GM18526 (cell line): ENCODE data around the gene MYCN.

Experiments used
- POLR2A ChIP-seq: IDR thresholded peaks from 3 replicates; pipeline ENCODE4 v1.6.1; 2011; ENCODE audit not compliant: insufficient read length; ENCODE audit errors: extremely low read depth

Gene MYCN

DNA sequence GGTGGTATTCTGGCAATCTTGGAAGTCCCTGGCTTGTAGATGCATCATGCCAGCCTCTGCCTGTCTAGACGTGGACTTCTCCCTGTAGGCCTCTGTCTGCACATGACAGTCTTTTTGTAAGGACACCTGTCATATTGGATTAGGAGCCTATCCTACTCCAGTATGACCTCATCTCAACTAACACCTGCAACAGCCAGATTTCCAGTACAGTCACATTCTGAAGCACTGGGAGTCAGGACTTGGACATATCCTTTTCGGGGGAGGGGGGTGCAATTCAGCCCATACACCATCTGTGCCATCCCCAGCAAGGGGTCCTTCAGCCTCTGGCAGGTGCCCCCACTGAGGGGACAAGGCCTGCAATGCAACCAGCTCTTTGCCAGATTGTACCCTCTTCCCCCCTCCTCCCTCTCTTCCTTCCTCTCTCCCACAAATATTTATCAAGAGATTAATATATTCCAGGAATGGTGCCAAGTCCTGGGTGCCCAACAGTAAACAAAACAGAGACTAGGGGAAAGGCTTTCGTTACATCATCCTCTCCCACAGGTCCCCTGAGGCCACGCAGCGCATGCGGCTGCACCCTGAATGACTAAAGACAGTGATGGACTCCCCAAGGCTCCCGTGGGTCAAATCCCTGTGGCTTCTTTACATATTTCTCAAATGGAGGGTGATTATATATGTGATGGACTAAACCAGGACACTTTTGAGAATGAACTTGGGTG is 20.5 kb upstream of the MYCN start:
- no peak for TF ChIP-seq POLR2A

DNA sequence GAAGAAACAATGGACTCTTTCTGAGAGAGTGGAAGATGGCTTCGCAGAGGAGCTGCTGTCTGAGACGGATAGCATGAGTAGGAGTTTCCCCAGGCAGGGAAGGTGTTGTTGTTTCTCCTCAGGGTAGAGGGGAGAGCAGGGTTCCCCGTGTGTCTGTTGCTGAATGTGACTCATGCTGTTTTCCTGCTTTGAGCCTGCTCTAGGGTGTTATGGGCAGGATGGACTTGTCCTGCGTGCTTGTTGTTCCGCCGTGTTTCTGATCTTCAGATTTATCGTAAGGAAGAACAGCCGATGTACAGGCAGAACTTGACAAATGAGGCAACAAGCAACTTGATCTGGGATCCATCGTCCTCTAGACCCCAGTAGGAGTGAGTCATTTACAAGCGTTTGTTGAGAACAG is 19.7 kb upstream of the MYCN start:
- TF ChIP-seq POLR2A: no peak

DNA sequence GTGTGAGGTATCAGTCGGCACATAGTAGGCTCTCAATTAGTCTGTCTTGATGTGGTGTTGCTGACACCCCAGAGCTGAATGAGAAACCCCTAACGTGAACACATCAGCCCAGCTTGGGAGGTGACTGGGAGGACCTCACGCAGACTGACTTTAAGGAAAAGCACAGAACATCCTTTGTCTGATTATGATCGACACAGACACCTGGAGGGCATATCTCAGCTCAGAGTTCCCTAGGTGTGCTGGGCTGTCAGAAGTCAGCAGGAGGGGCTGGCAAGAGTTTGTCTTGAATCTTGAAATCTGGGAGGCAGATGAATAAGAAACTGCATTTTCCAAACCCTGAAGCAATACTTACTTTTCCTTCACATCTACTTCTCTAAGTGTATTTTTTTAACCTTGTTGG is 16.8 kb upstream of the MYCN start:
- TF ChIP-seq POLR2A: no peak

DNA sequence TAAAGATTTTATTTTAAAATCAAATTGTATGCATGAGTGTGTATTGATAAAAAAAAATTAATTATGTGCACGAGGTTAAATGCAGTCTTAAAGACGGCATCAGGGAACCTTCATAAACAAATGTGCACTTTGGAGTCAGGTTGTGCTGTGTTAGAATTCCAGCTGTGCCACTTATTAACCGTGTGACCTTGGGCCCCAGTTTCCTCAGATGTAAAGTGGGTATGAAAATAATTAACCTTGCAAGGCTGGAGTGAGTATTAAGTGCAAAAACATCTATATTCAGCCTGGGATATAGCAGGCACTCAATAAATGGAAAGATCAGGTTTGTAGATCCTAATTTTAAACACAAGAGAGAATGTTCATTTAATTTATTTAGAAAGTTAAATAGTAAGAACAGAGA is 14.5 kb upstream of the MYCN start:
- no peak for TF ChIP-seq POLR2A

DNA sequence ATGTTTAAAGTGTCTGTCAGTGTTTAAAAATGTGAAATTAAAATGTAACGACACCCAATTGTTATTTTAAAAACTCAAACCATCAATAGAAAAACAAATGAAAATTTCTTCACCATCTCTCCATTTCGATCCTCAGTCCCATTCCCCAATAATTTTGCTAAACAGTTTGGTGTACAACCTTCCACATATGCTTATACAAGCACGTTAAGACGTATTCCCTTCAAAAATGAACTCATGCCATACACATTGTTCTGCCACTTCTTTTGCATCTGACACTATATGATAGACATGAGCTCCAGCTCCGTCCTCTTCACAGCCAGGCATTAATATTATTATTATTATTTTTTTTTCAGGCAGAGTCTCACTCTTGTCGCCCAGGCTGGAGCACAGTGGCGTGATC is 14.1 kb upstream of the MYCN start:
- no peak for TF ChIP-seq POLR2A

DNA sequence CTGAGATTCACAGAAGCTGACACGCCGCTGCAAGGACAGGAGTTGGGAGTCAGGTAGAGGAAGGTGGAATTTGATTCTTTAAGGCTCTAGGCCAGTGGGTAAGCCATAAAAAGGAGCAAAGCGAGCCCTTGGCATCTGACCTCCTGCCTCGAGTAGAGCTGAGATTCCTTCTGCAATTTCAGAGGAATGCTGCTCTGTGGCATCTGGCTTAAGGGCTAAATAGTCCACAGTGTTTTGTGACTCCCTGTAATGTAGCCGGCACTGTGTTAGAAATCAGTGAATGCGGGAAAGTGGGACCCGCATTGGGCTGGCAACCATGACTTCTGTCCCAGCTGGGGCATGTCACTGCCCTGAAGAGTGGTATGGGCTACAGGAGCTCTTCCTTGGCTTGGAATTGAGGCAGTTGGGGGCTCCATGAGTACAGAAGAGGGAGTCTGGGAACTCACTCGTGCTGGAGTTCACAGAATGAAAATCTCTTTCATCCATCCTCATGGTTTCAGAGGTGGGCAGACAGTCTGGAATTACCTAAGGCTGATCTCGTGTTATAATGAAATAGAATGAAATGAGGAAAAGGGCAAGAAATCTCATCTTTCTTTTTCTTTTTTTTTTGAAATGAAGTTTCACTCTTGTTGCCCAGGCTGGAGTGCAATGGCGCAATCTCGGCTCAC is 12.7 kb upstream of the MYCN start:
- TF ChIP-seq POLR2A: no peak

DNA sequence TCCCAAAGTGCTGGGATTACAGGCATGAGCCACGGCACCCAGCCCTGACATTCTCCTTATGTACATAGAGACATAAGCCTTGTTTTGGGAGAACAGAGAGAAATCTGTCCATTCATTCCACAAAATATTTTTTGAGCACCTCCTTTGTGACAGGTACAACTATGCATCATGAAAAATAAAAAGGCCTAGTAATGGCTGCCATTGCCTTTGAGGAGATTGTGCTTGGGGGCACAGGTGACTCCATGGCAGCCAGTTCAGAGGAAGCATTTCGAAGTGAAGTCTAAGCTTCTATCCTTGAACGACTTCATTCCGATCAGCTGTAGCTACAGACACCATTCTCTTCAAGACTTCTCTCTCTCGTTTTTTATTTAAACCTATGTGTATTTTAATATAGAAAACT is 10.5 kb upstream of the MYCN start:
- TF ChIP-seq POLR2A: no peak

DNA sequence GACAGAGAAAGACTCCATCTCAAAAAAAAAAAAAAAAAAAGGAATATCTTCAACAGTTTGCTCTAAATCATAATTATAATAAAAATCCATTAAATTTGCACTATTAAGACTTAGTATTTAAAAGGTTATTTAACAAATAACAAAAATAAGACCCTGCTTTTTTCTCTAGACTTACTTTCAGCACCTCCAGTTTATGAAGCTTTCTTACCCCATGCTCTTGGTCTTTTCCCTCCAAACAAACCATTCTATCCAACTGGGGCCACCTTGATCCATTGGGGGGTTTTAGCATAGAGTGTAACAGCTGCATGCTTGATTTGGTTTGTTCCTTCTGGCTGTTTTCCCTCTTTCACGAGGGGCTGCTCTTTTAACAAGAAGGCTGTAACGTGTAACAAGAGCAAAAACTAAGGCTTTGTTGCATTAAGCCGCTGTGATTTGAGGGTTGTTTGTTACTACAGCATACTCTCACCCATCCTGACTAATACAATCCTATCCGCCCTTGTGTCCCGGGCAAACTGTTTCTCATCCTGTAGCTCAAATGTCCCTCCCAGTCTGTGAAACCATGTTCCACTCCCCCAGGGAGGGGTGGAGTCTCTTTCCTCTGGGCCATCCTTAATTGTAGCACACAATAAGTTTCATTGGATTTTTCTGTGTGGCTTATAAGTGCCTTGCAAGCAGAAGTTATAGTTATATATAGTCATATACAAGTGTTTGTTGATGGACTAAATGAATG is 9.6 kb upstream of the MYCN start:
- TF ChIP-seq POLR2A: no peak

DNA sequence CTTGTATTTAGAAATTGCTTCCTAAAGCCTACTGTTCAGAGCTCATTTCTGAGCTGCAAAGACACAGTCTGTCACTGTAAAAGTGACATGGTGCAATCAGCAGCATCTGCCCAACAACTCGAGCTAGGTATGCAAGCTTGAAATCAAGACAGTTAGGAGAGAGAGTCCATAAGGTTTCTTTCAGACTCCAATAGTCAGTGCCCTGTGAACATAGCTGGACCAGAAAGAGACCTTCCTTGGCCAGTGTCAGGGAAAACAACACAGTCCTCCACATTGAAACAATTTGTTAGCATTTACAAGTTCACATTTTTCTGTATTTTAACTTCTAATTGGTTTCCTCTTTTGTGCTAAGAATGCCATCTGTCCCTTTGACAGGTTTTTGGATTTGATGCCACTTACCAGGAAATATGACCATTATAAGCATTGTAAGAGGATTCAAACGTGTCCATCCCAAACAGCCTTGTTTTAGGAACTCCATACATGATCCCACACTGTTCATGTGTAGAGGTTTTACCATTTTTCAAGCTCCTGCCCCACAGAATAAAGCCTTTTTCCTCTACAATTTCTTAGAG is 8.9 kb upstream of the MYCN start:
- TF ChIP-seq POLR2A: no peak

DNA sequence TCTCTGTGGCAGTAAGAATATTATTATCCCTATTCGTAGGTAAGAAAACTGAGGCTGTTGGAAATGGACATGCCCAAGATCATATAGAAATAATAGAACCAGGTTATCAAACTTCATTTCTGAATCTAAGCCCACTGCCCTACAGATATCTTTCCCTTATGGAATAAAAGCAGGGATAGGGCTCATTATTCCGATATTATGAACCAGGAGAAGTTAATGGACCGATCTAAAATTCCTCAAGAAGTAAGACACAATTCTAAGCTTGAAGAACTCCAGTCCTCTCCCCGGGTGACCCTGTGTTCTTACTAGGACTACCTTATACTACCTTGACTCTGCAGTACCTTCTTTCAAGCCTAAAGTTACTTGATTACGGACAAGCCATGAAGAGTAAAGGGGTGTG is 8.4 kb upstream of the MYCN start:
- no peak for TF ChIP-seq POLR2A

DNA sequence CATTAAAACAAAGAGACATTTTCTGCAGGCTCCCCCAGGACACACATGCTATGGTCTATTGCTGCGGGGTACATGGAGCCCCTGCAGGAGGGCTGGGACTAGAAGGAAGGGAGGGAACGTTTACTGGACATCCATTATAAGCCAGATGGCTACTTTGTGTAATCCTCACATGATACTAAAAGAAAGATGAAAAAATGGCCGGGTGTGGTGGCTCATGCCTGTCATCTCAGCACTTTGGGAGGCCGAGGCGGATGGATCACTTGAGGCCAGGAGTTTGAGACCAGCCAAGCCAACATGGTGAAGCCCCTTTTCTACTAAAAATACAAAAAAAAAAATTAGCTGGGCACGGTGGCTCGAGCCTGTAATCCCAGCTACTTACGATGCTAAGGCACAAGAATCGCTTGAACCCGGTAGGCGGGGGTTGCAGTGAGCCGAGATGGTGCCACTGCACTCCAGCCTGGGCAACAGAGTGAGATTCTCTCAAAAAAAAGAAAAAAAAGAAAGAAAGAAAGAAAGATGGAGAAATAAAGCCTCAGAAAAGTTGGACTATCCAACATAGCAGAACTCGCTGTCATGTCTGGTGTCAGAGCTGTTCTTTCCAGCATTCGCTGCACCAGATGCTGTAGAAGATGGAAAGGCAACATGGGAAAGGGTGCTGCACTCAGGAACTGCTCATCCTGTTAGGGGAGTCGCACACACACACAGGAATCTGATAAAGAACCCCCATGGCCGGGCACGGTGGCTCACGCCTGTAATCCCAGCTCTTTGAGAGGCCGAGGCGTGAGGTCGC is 7.8 kb upstream of the MYCN start:
- no peak for TF ChIP-seq POLR2A

DNA sequence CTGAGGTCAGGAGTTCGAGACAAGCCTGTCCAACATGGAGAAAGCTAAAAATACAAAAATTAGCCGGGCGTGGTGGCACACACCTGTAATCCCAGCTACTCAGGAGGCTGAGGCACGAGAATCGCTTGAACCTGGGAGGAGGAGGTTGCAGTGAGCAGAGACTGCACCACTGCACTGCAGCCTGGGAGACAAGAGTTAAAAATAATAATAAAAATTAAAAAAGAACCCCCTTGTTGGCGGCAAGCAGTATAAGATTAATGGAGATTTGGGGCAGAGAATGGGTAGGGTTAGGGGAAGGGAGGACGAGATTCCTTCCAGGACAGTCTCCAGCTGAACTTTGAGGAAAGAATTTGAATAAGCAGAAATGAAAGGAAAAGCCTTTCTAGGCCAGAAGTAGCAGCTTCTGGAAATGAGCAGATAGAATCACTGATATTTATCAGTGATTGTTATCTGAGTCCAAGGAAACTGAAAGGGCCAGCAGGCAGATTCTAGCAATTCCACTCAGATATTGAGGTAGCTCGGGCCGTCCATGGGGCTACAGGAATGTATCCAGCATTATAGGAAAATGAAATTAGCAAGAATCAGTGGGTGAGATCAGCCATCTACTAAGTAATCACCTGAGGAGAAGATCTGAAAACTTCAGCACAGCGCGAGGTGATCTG is 7.0 kb upstream of the MYCN start:
- no peak for TF ChIP-seq POLR2A

DNA sequence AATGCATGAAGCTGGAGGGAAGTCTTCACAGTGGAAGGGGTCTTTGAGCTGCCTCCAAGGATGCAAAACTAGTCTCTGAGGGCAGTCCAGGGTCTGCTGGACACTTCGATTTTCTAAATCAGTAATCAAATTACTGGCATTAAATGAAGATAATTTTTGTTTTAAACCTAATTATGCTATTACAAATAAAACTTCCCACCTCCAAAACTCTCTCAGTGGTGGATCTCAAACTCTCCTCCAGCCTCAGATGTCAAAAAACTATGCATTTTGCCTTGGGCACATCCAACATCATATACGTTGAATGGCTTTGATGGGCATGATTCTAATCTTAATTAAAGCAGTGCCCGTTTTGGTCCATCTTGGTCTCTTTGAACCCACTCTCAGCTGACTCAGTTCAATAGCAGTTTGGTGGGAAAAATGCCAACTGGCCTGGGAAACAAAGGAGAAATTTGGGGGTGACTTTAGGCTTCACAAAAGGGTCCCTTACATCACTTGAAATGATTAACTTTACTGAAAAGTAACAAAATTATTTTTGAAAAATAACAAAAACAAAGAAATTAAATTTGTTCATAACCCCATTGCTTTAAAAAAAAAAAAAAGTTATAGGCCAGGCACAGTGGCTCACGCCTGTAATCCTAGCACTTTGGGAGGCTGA is 5.9 kb upstream of the MYCN start:
- no peak for TF ChIP-seq POLR2A

DNA sequence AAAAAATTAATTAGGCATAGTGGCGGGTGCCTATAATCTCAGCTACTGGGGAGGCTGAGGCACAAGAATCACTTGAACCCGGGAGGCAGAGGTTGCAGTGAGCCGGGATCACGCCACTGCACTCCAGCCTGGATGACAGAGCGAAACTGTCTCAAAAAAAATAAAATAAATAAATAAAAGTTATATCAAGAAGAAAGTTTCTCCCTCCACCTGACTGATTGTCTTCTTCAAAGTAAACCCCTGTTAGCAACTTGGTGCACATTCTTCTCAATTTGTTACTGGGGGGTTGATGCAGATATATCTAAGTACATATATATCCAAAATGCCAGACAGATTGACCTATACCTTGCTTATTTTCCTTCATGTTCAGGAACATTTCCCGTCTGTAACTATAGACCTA is 5.2 kb upstream of the MYCN start:
- TF ChIP-seq POLR2A: no peak
